PC-3 (cell line): Measurements from ENCODE around the gene TP53RK. TPM values are rescaled to one million over a fixed set of nuclear protein-coding genes. Genes with fewer than 3 reads are reported as not detected.

ENCODE experiments used
- ATAC-seq: fragments of 200-7000 bp; cut with Tn5 transposase; 2 replicates; pipeline ENCODE4 v1.9.1; 2020; ENCODE audit warnings: mild to moderate bottlenecking, moderate library complexity
- BruUV-seq: library from RNA; stranded (reverse); fragments of 400-500 nt; replicated peaks from 2 replicates; lab custom pipeline; 2021; lab: Mats Ljungman, UMichigan
- CTCF ChIA-PET: fragments of 300-600 bp; sonication (Branson Sonifier 250); formaldehyde crosslinking; loops from one replicate; lab custom pipeline; 2022; ENCODE audit warnings: antibody characterized with exemption; lab: Charles Lee
- POLR2A ChIA-PET: fragments of 300-600 bp; sonication (Branson Sonifier 250); formaldehyde crosslinking; loops from one replicate; lab custom pipeline; 2022; ENCODE audit warnings: antibody characterized with exemption; ENCODE audit not compliant: unreplicated experiment; lab: Charles Lee
- DNase-seq: peaks from one replicate; pipeline ENCODE4 v3.0.0-alpha.2; 2015
- H2AFZ ChIP-seq: fragments of 300-600 bp; sonication (generic); 2 replicates; pipeline ENCODE4 v1.6.0; 2016; ENCODE audit warnings: antibody characterized with exemption, low read length
- H3F3A ChIP-seq: fragments of 300-600 bp; sonication (generic); one replicate; pipeline ENCODE4 v1.6.0; 2017; ENCODE audit warnings: antibody characterized with exemption, low read length, control low read depth, mild to moderate bottlenecking; ENCODE audit not compliant: unreplicated experiment
- H3K27ac ChIP-seq: fragments of 300-600 bp; sonication (generic); 2 replicates; pipeline ENCODE4 v1.5.1; 2016; ENCODE audit warnings: mild to moderate bottlenecking, low read length
- H3K27me3 ChIP-seq: fragments of 300-600 bp; sonication (generic); 2 replicates; pipeline ENCODE4 v1.6.1; 2016; ENCODE audit warnings: low read length, mixed read lengths
- H3K36me3 ChIP-seq: fragments of 300-600 bp; sonication (generic); 2 replicates; pipeline ENCODE4 v1.6.1; 2016; ENCODE audit warnings: low read depth, mixed run types, low read length, mixed read lengths
- H3K4me1 ChIP-seq: fragments of 300-600 bp; sonication (generic); 2 replicates; pipeline ENCODE4 v1.5.1; 2016; ENCODE audit warnings: low read length; ENCODE audit not compliant: insufficient read depth
- H3K4me2 ChIP-seq: fragments of 300-600 bp; sonication (generic); 2 replicates; pipeline ENCODE4 v1.6.0; 2016; ENCODE audit warnings: low read length
- H3K4me3 ChIP-seq: fragments of 300-600 bp; sonication (generic); 2 replicates; pipeline ENCODE4 v1.5.1; 2016; ENCODE audit warnings: mild to moderate bottlenecking, low read length, mixed read lengths
- H3K79me2 ChIP-seq: fragments of 300-600 bp; sonication (generic); 2 replicates; pipeline ENCODE4 v1.6.1; 2017; ENCODE audit warnings: low read length, mixed read lengths
- H3K9ac ChIP-seq: fragments of 300-600 bp; sonication (generic); 2 replicates; pipeline ENCODE4 v1.6.0; 2016; ENCODE audit warnings: mild to moderate bottlenecking, low read length
- H3K9me2 ChIP-seq: fragments of 300-600 bp; sonication (generic); replicated peaks from 2 replicates; pipeline ENCODE4 v1.6.1; 2016; ENCODE audit warnings: mixed run types, low read length, mixed read lengths
- H3K9me3 ChIP-seq: fragments of 300-600 bp; sonication (generic); 2 replicates; pipeline ENCODE4 v1.6.1; 2016; ENCODE audit warnings: low read length, mixed read lengths
- H4K20me1 ChIP-seq: fragments of 300-600 bp; sonication (generic); 2 replicates; pipeline ENCODE4 v1.6.1; 2016; ENCODE audit warnings: low read length, mixed read lengths
- CTCF ChIP-seq: fragments of 300-600 bp; sonication (generic); conservative IDR thresholded peaks from 2 replicates; pipeline ENCODE4 v1.5.1; 2017; ENCODE audit warnings: antibody characterized with exemption, low read depth, mild to moderate bottlenecking, low read length
- EZH2 ChIP-seq: fragments of 300-600 bp; sonication (generic); IDR thresholded peaks from one replicate; pipeline ENCODE4 v1.6.1; 2017; ENCODE audit warnings: antibody characterized with exemption, mild to moderate bottlenecking, low read length; ENCODE audit not compliant: unreplicated experiment
- EZH2phosphoT487 ChIP-seq: fragments of 300-600 bp; sonication (generic); IDR thresholded peaks from 2 replicates; pipeline ENCODE4 v1.6.1; 2018; ENCODE audit warnings: mild to moderate bottlenecking, antibody characterized with exemption, low read length, borderline replicate concordance
- intact Hi-C: fragments of 100-400 bp; cut with micrococcal nuclease; formaldehyde crosslinking; loops from 2 replicates; pipeline ENCODE4 v1.9.0; 2023
- total RNA-seq: library from RNA; depleted of rRNA; stranded (reverse); fragments of >200 nt; gene quantifications from 2 replicates; pipeline ENCODE4 v1.2.3, GENCODE V29; 2014

The TP53RK gene
- total RNA-seq, 1 experiment from 2014 or later, result 41.4 TPM

DNA sequence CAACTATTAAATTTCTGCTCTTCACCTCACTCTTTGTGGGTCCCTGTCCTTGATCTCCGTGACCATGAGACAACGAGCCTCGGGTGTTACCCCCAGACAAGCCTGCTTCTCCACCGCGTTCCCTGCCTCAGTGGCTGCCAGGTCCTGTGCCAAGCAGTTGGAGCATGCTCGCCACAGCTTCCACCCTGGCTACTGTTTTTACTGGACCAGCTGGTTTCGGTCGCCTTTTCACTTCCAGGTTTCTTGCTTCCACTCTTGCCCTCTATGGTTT, 5.6 kb downstream of the TP53RK start:
- H3K4me3 ChIP-seq, result no peak overlapping the region
- H3K9me3 ChIP-seq, result no peaks in the 10 kb centered on the region
- no peak overlapping the region for H3K27ac ChIP-seq
- no peaks in the 10 kb centered on the region for H3K27me3 ChIP-seq
- no peaks in the 10 kb centered on the region for H3F3A ChIP-seq
- intact Hi-C loops, result no loop called here
- peaks cover 20% of the 10 kb centered on the region for H4K20me1 ChIP-seq
- ATAC-seq (no peak), DNase-seq (no peak)
- no peak for TF ChIP-seq CTCF
- no peak for TF ChIP-seq EZH2phosphoT487
- TF ChIP-seq EZH2, result no peak
- no peak overlapping the region for H3K9ac ChIP-seq
- no TSS peak for BruUV-seq
- H3K36me3 ChIP-seq, result peaks cover 18% of the 10 kb centered on the region
- H3K9me2 ChIP-seq, result no peaks in the 10 kb centered on the region
- H3K4me1 ChIP-seq, result peaks cover 13% of the 10 kb centered on the region; the same call in 1 of the 2 replicates
- no peak overlapping the region for H2AFZ ChIP-seq
- peaks cover 42% of the 10 kb centered on the region for H3K79me2 ChIP-seq
- ChIA-PET POLR2A (no interaction called here), CTCF (no interaction called here)
- H3K4me2 ChIP-seq, result no peak overlapping the region

- H3K79me2 ChIP-seq, result peaks cover 37% of the 10 kb centered on the region
- no peak overlapping the region for H3K4me3 ChIP-seq
- H3K27me3 ChIP-seq, result no peaks in the 10 kb centered on the region
- BruUV-seq, result no TSS peak
- no peak for DNase-seq
- no peaks in the 10 kb centered on the region for H3K9me2 ChIP-seq
- peaks cover 11% of the 10 kb centered on the region; the same call in 1 of the 2 replicates for H3K4me1 ChIP-seq
- CTCF ChIA-PET, result no interaction called here
- H4K20me1 ChIP-seq, result peaks cover 16% of the 10 kb centered on the region
- intact Hi-C loops, result no loop called here
- no peaks in the 10 kb centered on the region for H3K9me3 ChIP-seq
- no peak overlapping the region for H3K27ac ChIP-seq
- POLR2A ChIA-PET, result no interaction called here
- no peak overlapping the region for H2AFZ ChIP-seq
- ATAC-seq, result no peak
- H3F3A ChIP-seq, result no peaks in the 10 kb centered on the region
- TF ChIP-seq EZH2 (no peak), CTCF (no peak), EZH2phosphoT487 (no peak)
- no peak overlapping the region for H3K9ac ChIP-seq
- H3K4me2 ChIP-seq, result no peak overlapping the region
- H3K36me3 ChIP-seq, result peaks cover 18% of the 10 kb centered on the region
Measured at GRCh38 chr20:46683011-46683667, 6.1 kb downstream of the TP53RK start.

- CTCF ChIA-PET, result no interaction called here
- Histone ChIP-seq H3K79me2 (peaks cover 28% of the 10 kb centered on the region), H3K36me3 (peaks cover 18% of the 10 kb centered on the region), H4K20me1 (peaks cover 7% of the 10 kb centered on the region; the same call in 1 of the 2 replicates), H2AFZ (no peak overlapping the region), H3K4me1 (0 out of 2 replicates have a peak, but pooled peaks cover 2% of the 10 kb centered on the region), H3K9me2 (no peaks in the 10 kb centered on the region), H3K4me2 (no peak overlapping the region), H3K27me3 (no peaks in the 10 kb centered on the region), H3K4me3 (no peak overlapping the region), H3K9ac (no peak overlapping the region), H3F3A (no peaks in the 10 kb centered on the region), H3K9me3 (no peaks in the 10 kb centered on the region), H3K27ac (no peak overlapping the region)
- intact Hi-C loops, result no loop called here
- no TSS peak for BruUV-seq
- no peak for ATAC-seq
- POLR2A ChIA-PET, result interaction anchor here (0.6 kb wide), 1 partner anchor 912 kb away, joined by 5 read pairs; no protein-coding TSS in a partner anchor
- DNase-seq, result no peak
- TF ChIP-seq EZH2phosphoT487 (no peak), CTCF (no peak), EZH2 (no peak)
Measured at GRCh38 chr20:46682063-46682821, 7.0 kb downstream of the TP53RK start.
